A549 (cell line): ENCODE results near the gene TBRG4.

Experiments used
- CBX2 ChIP-seq: fragments of 200-600 bp; sonication (generic); IDR thresholded peaks from 2 replicates; pipeline ENCODE4 v1.6.1; 2016; ENCODE audit warnings: low read depth, mild to moderate bottlenecking, borderline replicate concordance
- CTCF ChIP-seq: fragments of >200 bp; sonication (Bioruptor Twin); formaldehyde crosslinking; IDR thresholded peaks from 3 replicates; pipeline ENCODE4 v1.5.1; 2016
- EP300 ChIP-seq, 2 experiments: fragments of >200 bp; sonication (Bioruptor Twin); formaldehyde crosslinking; IDR thresholded peaks; 2 replicates in 1 of 2; 3 replicates in 1 of 2; pipeline ENCODE4 v1.6.1; 2016 to 2017
- POLR2A ChIP-seq: IDR thresholded peaks from 2 replicates; pipeline ENCODE4 v1.6.1; 2012; ENCODE audit warnings: mild to moderate bottlenecking, low read length
- RFX5 ChIP-seq: fragments of 450-650 bp; IDR thresholded peaks from 2 replicates; pipeline ENCODE4 v1.7.1; 2014; ENCODE audit warnings: antibody characterized with exemption, mild to moderate bottlenecking, moderate library complexity
- ZFP36 ChIP-seq: fragments of 450-650 bp; IDR thresholded peaks from 2 replicates; pipeline ENCODE4 v1.6.1; 2014; ENCODE audit warnings: borderline replicate concordance; ENCODE audit not compliant: partially characterized antibody
- TF ChIP-seq, protein P1 (sequence below): fragments of 150-350 bp; IDR thresholded peaks from 2 replicates; pipeline ENCODE4 v1.6.1; 2014; ENCODE audit warnings: low read depth, mild to moderate bottlenecking, low read length
- TF ChIP-seq, protein P2 (sequence below): IDR thresholded peaks from 2 replicates; pipeline ENCODE4 v1.6.1; 2012
- TF ChIP-seq, protein P3 (sequence below): fragments of 450-650 bp; IDR thresholded peaks from 2 replicates; pipeline ENCODE4 v1.6.1; 2014; ENCODE audit warnings: antibody characterized with exemption

DNA sequence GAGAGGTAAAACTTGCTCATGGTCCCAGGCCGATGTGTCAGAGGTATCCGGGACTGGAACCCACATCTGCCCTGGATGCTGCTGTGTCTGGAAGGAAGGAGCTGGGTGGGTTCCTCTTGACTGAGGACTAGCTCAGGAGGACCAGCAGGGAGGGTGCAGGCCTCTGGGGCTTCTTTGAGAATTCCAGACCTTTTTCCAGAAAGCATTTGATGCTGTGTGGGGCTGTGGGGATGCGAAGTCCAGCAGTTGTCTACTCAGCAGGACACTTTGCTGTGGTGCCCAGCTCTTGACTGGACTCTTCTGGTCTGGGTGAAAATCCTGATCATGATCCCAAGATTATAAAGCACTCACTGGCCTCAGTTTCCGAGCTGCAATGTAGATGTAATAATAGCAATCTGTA is 47.8 kb upstream of the TBRG4 start:
- TF ChIP-seq, protein P1, sequence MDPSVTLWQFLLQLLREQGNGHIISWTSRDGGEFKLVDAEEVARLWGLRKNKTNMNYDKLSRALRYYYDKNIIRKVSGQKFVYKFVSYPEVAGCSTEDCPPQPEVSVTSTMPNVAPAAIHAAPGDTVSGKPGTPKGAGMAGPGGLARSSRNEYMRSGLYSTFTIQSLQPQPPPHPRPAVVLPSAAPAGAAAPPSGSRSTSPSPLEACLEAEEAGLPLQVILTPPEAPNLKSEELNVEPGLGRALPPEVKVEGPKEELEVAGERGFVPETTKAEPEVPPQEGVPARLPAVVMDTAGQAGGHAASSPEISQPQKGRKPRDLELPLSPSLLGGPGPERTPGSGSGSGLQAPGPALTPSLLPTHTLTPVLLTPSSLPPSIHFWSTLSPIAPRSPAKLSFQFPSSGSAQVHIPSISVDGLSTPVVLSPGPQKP, result no peak
- no peak for TF ChIP-seq ZFP36
- no peak for TF ChIP-seq CBX2
- TF ChIP-seq CTCF, result no peak
- TF ChIP-seq POLR2A, result no peak
- TF ChIP-seq RFX5, result no peak
- TF ChIP-seq, protein P2, sequence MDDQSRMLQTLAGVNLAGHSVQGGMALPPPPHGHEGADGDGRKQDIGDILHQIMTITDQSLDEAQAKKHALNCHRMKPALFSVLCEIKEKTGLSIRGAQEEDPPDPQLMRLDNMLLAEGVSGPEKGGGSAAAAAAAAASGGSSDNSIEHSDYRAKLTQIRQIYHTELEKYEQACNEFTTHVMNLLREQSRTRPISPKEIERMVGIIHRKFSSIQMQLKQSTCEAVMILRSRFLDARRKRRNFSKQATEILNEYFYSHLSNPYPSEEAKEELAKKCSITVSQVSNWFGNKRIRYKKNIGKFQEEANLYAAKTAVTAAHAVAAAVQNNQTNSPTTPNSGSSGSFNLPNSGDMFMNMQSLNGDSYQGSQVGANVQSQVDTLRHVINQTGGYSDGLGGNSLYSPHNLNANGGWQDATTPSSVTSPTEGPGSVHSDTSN, result no peak
- TF ChIP-seq, protein P3, sequence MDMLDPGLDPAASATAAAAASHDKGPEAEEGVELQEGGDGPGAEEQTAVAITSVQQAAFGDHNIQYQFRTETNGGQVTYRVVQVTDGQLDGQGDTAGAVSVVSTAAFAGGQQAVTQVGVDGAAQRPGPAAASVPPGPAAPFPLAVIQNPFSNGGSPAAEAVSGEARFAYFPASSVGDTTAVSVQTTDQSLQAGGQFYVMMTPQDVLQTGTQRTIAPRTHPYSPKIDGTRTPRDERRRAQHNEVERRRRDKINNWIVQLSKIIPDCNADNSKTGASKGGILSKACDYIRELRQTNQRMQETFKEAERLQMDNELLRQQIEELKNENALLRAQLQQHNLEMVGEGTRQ, result no peak
- TF ChIP-seq EP300 (IDR thresholded peaks at IDR 0.05), result no peak
